Measurements from ENCODE around the gene KCNJ9. TPM values are rescaled to one million over a fixed set of nuclear protein-coding genes. Genes with fewer than 3 reads are reported as not detected.

Gene KCNJ9
- total and polyA plus RNA-seq, 10 of the 15 experiments (the other 5 are each of a cell fraction or from before 2014, with no cell fraction given), result 0.12 TPM; not detected in 9

DNA sequence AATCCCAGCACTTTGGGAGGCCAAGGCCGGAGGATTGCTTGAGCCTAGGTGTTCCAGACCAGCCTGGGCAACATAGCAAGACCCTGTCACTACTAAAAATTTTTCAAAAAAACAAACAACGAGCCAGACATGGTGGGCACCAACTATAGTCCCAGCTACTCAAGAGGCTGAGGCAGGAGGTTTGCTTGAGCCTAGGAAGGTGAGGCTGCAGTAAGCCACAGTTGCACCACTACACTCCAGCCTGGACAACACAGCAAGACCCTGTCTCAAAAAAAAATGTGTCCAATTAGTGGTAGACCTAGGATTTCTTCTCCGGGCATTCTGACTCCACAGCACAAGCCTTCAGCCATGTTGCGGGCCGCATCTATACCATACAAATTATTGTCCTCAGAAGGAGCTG lies 23.8 kb downstream of the KCNJ9 start:
- Histone ChIP-seq H3K9me3 (replicated peaks; ENCODE audit: control insufficient read depth, insufficient read depth, low read length) (no peaks in the 10 kb centered on the region), H3K36me3 (ENCODE audit: control insufficient read depth in 2 of 2, insufficient read depth in 2 of 2, low read length in 1 of 2) (no peaks in the 10 kb centered on the region; a peak in 1 of 4 replicates), H2AFZ (ENCODE audit: control insufficient read depth, low read depth, low read length) (no peak overlapping the region), H3K4me3 (no peak overlapping the region), H3K27me3 (replicated peaks in 1 of 2; ENCODE audit: control insufficient read depth in 2 of 2, insufficient read depth in 2 of 2, low read length in 1 of 2) (no peaks in the 10 kb centered on the region; a peak in 1 of 4 replicates), H3K4me2 (ENCODE audit: control insufficient read depth, insufficient read depth) (no peak overlapping the region), H3K4me1 (ENCODE audit: control insufficient read depth, insufficient read depth, low read length) (peaks cover 4% of the 10 kb centered on the region), H3K27ac (ENCODE audit: control insufficient read depth, insufficient read depth) (no peak overlapping the region), H4K20me1 (ENCODE audit: control insufficient read depth, insufficient read depth) (no peaks in the 10 kb centered on the region), H3K9ac (ENCODE audit: control insufficient read depth, insufficient read depth, low read length) (no peak overlapping the region), H3K79me2 (ENCODE audit: control insufficient read depth, insufficient read depth, low read length) (no peaks in the 10 kb centered on the region)
- WGBS (ENCODE audit: insufficient coverage, insufficient replicate concordance, low lambda C conversion rate, missing lambda C conversion rate), result 81% methylated on average over 5 of the region's 5 CpGs
- DNase-seq (ENCODE audit: low read depth, low spot score) (no peak), ATAC-seq (no peak), FAIRE-seq (no peak)
- intact Hi-C loops (cut with micrococcal nuclease; ENCODE audit: unreplicated experiment) (no loop called here), in situ Hi-C loops (cut with MboI) (no loop called here)
- no TSS peak for BruUV-seq (replicated peaks)
- CTCF ChIA-PET, result interaction anchor here (0.8 to 11.6 kb wide), 16 partner anchors 9 to 272 kb away, joined by 3 to 189 read pairs (median 4); partner anchors contain the start of genes CASQ1 and PEX19
- POLR2A ChIA-PET, result no interaction called here
- SMC1A ChIA-PET (ENCODE audit: uncharacterized antibody, unreplicated experiment), result interaction anchor here (1.0 to 4.9 kb wide), 9 partner anchors 52 to 271 kb away, joined by 4 to 46 read pairs (median 4); partner anchors contain the start of gene CASQ1
- TF ChIP-seq, protein P1, sequence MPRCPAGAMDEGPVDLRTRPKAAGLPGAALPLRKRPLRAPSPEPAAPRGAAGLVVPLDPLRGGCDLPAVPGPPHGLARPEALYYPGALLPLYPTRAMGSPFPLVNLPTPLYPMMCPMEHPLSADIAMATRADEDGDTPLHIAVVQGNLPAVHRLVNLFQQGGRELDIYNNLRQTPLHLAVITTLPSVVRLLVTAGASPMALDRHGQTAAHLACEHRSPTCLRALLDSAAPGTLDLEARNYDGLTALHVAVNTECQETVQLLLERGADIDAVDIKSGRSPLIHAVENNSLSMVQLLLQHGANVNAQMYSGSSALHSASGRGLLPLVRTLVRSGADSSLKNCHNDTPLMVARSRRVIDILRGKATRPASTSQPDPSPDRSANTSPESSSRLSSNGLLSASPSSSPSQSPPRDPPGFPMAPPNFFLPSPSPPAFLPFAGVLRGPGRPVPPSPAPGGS (IDR thresholded peaks at IDR 0.05; ENCODE audit: borderline replicate concordance, insufficient read depth, low read depth, low read length, poor library complexity, severe bottlenecking), result no peak
- TF ChIP-seq, protein P2, sequence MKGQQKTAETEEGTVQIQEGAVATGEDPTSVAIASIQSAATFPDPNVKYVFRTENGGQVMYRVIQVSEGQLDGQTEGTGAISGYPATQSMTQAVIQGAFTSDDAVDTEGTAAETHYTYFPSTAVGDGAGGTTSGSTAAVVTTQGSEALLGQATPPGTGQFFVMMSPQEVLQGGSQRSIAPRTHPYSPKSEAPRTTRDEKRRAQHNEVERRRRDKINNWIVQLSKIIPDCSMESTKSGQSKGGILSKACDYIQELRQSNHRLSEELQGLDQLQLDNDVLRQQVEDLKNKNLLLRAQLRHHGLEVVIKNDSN (IDR thresholded peaks at IDR 0.05; ENCODE audit: borderline replicate concordance, extremely low read length, insufficient read depth, low read depth, low read length), result no peak
- TF ChIP-seq ZNF207 (IDR thresholded peaks at IDR 0.05; ENCODE audit: borderline replicate concordance) (no peak), ZNF24 (IDR thresholded peaks at IDR 0.05) (no peak), WRNIP1 (IDR thresholded peaks at IDR 0.05; ENCODE audit: borderline replicate concordance, low read depth, low read length) (no peak)
- RAD21 ChIA-PET (ENCODE audit: unreplicated experiment), result interaction anchor here (1.1 to 6.8 kb wide), 5 partner anchors 59 to 272 kb away, joined by 4 to 85 read pairs (median 5); no protein-coding TSS in a partner anchor
